Heart left ventricle (tissue), 13 donors: ENCODE data around the gene KRT32.

Experiments used
- POLR2A ChIP-seq, 2 donors: fragments of 450-650 bp; IDR thresholded peaks; one replicate each; pipeline ENCODE4 v1.6.1; 2017; ENCODE audit warnings: antibody characterized with exemption in 2 of 2, mild to moderate bottlenecking in 2 of 2, moderate library complexity in 2 of 2
- TF ChIP-seq, protein P1 (sequence below), 12 donors: fragments of 200-600 bp; sonication (generic) in 4 of 12; IDR thresholded peaks; one replicate each; pipeline versions ENCODE4 v1.5.0 to v1.8.0; 2018 to 2022; ENCODE audit warnings: antibody characterized with exemption in 12 of 12, mild to moderate bottlenecking in 5 of 12
- donor health status: ischemic (EF 13 %, LVEDD 7.1; RV severe dilation, severe dysfunction).
- donor health status: DM: no; HTN: yes; CAD: no.
- donor health status: DM: no; HTN: no; CAD: no.
- donor health status: ischemic (EF 25% LVEDD 6.9; RV normal size, moderate dysfunction).
- donor health status: ischemic (EF 25% LVEDD 5.7; RV mildly dilated, moderate dysfunction).
- donor health status: ischemic (EF 35%, LVEDD 5.7; RV mildly dilated, moderate dysfunction).
- donor health status: nonischemic (EF 11% LVEDD 7.7; RV severe dilation, severe dysfunction).
- donor health status: DM: yes; HTN: yes; CAD: no.
- donor health status: PGD.
- donor health status: ischemic (EF 29% LVEDD 5.4; RV normal size, mild dysfunction).
- donor health status: nonischemic (EF 23%, LVEDD 6.1; RV moderate dilation, normal function).

DNA sequence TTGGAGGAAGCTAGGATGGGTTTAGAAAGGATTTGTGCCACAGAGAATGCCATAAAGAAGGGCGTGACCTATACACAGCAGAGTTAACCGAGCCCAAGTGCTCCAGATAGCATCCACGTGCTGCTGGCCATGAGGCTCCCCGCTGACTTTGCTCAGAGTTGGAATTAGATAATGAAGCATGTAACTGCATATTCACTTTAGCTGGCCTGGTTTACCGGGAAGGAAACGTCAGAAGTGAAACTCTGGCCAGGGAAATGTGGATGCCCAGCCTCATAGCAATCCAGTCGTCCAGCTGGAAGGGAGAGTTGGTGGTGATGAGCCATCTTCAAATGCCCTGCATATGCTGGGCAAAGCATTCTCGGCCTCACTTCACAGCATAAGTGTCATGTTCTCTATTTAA lies 7.7 kb upstream of the KRT32 start:
- TF ChIP-seq, protein P1, sequence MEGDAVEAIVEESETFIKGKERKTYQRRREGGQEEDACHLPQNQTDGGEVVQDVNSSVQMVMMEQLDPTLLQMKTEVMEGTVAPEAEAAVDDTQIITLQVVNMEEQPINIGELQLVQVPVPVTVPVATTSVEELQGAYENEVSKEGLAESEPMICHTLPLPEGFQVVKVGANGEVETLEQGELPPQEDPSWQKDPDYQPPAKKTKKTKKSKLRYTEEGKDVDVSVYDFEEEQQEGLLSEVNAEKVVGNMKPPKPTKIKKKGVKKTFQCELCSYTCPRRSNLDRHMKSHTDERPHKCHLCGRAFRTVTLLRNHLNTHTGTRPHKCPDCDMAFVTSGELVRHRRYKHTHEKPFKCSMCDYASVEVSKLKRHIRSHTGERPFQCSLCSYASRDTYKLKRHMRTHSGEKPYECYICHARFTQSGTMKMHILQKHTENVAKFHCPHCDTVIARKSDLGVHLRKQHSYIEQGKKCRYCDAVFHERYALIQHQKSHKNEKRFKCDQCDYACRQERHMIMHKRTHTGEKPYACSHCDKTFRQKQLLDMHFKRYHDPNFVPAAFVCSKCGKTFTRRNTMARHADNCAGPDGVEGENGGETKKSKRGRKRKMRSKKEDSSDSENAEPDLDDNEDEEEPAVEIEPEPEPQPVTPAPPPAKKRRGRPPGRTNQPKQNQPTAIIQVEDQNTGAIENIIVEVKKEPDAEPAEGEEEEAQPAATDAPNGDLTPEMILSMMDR (IDR thresholded peaks at IDR 0.05) = no peak
- no peak for TF ChIP-seq POLR2A (IDR thresholded peaks at IDR 0.05)
